ENCODE results near the gene NDFIP2.

The NDFIP2 gene

GRCh38 chr13:79485014-79485811, 4.3 kb downstream of the NDFIP2 start:
- H3K27me3 ChIP-seq (ENCODE audit: control insufficient read depth, insufficient read depth, low read length): peaks cover 2% of the 10 kb centered on the region
- no peaks in the 10 kb centered on the region for H3K9me3 ChIP-seq (ENCODE audit: control insufficient read depth, insufficient read depth, low read length)
- no peaks in the 10 kb centered on the region for H3K4me1 ChIP-seq (ENCODE audit: control insufficient read depth, insufficient read depth, low read length)
- H3K9ac ChIP-seq (ENCODE audit: low read depth, low read length): no peak overlapping the region
- H3K36me3 ChIP-seq (ENCODE audit: control insufficient read depth, insufficient read depth, low read length): no peaks in the 10 kb centered on the region
- no peak overlapping the region for H3K4me3 ChIP-seq (ENCODE audit: low read depth, low read length)

GRCh38 chr13:79486433-79487188, 5.7 kb downstream of the NDFIP2 start:
- Histone ChIP-seq H3K4me1 (ENCODE audit: control insufficient read depth, insufficient read depth, low read length) (peaks cover 2% of the 10 kb centered on the region), H3K9ac (ENCODE audit: low read depth, low read length) (no peak overlapping the region), H3K9me3 (ENCODE audit: control insufficient read depth, insufficient read depth, low read length) (no peaks in the 10 kb centered on the region), H3K4me3 (ENCODE audit: low read depth, low read length) (no peak overlapping the region), H3K27me3 (ENCODE audit: control insufficient read depth, insufficient read depth, low read length) (no peaks in the 10 kb centered on the region), H3K36me3 (ENCODE audit: control insufficient read depth, insufficient read depth, low read length) (no peaks in the 10 kb centered on the region)

DNA sequence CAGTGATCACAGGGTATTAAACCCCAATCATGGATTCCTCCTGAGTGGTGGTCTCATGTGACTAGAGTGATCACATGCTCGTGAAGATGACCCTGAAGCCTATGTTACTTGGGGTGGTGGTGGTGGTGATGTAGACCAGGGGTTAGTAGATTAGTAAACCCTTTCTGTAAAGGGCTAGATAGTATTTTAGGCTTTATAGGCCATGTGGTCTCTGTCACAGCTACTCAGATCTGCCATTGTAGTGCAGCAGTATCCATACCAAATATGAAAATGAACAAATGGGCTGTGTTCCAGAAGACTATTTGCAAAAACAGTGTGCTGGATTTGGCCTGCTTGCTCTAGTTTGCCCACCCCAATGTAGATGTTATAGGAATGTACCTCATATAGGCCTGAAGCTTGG, 9.4 kb downstream of the NDFIP2 start:
- no peak overlapping the region for H3K4me3 ChIP-seq (ENCODE audit: low read depth, low read length)
- no peaks in the 10 kb centered on the region for H3K36me3 ChIP-seq (ENCODE audit: control insufficient read depth, insufficient read depth, low read length)
- H3K4me1 ChIP-seq (ENCODE audit: control insufficient read depth, insufficient read depth, low read length): peaks cover 2% of the 10 kb centered on the region
- H3K9me3 ChIP-seq (ENCODE audit: control insufficient read depth, insufficient read depth, low read length): no peaks in the 10 kb centered on the region
- H3K27me3 ChIP-seq (ENCODE audit: control insufficient read depth, insufficient read depth, low read length): no peaks in the 10 kb centered on the region
- no peak overlapping the region for H3K9ac ChIP-seq (ENCODE audit: low read depth, low read length)

DNA sequence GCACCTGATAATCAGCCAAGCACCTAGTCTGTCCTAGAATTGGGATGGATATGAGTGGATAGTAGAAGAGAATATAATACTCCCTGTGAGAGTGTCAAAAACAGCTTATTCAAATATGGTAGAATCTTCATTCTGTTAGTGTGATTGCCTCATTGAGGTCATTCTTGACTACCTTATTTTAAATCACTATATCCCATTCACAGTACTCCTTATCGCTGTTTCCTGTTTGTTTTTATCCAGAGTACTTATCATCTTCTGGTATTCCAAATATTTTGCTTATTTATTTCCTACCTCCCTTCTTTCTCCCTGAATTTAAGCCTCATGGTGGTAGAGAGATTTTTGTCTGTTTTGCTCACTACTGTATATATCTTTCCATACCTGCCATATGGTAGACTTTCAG, 9.9 kb downstream of the NDFIP2 start:
- Histone ChIP-seq H3K4me3 (ENCODE audit: low read depth, low read length) (no peak overlapping the region), H3K9me3 (ENCODE audit: control insufficient read depth, insufficient read depth, low read length) (no peaks in the 10 kb centered on the region), H3K36me3 (ENCODE audit: control insufficient read depth, insufficient read depth, low read length) (no peaks in the 10 kb centered on the region), H3K27me3 (ENCODE audit: control insufficient read depth, insufficient read depth, low read length) (no peaks in the 10 kb centered on the region), H3K4me1 (ENCODE audit: control insufficient read depth, insufficient read depth, low read length) (peaks cover 2% of the 10 kb centered on the region), H3K9ac (ENCODE audit: low read depth, low read length) (no peak overlapping the region)

DNA sequence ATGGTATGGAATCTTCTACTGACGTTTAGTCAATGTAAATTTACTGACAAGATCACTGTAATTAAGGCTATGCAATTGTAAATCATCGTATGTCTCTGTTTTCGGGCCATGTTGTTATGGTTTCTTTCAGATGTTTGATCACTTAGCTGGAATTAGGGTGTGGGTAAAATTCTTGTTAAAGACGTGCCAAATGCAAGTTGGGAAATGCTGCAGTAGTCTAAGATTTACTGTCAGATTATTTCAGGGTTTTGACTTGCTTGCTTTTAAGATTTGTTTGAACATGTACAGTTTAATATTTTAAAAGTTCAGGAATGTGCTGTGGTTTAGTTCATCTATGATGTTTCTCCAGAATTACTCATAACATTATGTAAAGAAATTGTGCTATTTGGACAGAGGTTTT, 10.8 kb downstream of the NDFIP2 start:
- H3K4me3 ChIP-seq (ENCODE audit: low read depth, low read length): no peak overlapping the region

GRCh38 chr13:79492313-79492798, 11.4 kb downstream of the NDFIP2 start:
- no peaks in the 10 kb centered on the region for H3K36me3 ChIP-seq (ENCODE audit: control insufficient read depth, insufficient read depth, low read length)
- no peaks in the 10 kb centered on the region for H3K9me3 ChIP-seq (ENCODE audit: control insufficient read depth, insufficient read depth, low read length)
- peaks cover 2% of the 10 kb centered on the region for H3K4me1 ChIP-seq (ENCODE audit: control insufficient read depth, insufficient read depth, low read length)
- H3K4me3 ChIP-seq (ENCODE audit: low read depth, low read length): no peak overlapping the region
- no peak overlapping the region for H3K9ac ChIP-seq (ENCODE audit: low read depth, low read length)
- H3K27me3 ChIP-seq (ENCODE audit: control insufficient read depth, insufficient read depth, low read length): no peaks in the 10 kb centered on the region

More for the DNA sequence above, 10.8 kb downstream of the NDFIP2 start:
- H3K9me3 ChIP-seq (ENCODE audit: control insufficient read depth, insufficient read depth, low read length): no peaks in the 10 kb centered on the region
- H3K9ac ChIP-seq (ENCODE audit: low read depth, low read length): no peak overlapping the region
- H3K36me3 ChIP-seq (ENCODE audit: control insufficient read depth, insufficient read depth, low read length): no peaks in the 10 kb centered on the region
- H3K4me1 ChIP-seq (ENCODE audit: control insufficient read depth, insufficient read depth, low read length): peaks cover 2% of the 10 kb centered on the region
- H3K27me3 ChIP-seq (ENCODE audit: control insufficient read depth, insufficient read depth, low read length): no peaks in the 10 kb centered on the region

GRCh38 chr13:79492918-79493594, 12.1 kb downstream of the NDFIP2 start:
- H3K9ac ChIP-seq (ENCODE audit: low read depth, low read length): no peak overlapping the region
- H3K36me3 ChIP-seq (ENCODE audit: control insufficient read depth, insufficient read depth, low read length): no peaks in the 10 kb centered on the region
- peaks cover 2% of the 10 kb centered on the region for H3K4me1 ChIP-seq (ENCODE audit: control insufficient read depth, insufficient read depth, low read length)
- H3K4me3 ChIP-seq (ENCODE audit: low read depth, low read length): no peak overlapping the region
- no peaks in the 10 kb centered on the region for H3K9me3 ChIP-seq (ENCODE audit: control insufficient read depth, insufficient read depth, low read length)
- H3K27me3 ChIP-seq (ENCODE audit: control insufficient read depth, insufficient read depth, low read length): no peaks in the 10 kb centered on the region

DNA sequence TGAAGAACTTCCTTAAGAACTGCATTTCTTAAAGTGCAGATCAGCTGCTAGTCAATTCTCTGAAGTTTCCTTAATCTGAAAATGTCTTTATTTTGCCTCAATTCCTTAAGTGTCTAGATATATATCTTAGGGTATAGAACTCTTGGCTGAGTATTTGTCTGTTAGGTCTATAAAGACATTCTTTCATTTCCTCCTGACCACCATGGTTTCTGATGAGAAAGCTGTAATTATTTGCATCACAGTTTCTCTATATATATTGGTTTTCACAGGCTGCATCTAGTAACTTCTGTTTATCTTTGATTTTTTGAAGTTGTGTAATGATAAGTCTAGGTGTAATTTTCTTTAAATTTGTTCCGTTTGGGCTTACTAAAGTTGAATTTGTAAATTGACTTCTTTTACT, 15.2 kb downstream of the NDFIP2 start:
- H3K4me1 ChIP-seq (ENCODE audit: control insufficient read depth, insufficient read depth, low read length): no peaks in the 10 kb centered on the region
- H3K9me3 ChIP-seq (ENCODE audit: control insufficient read depth, insufficient read depth, low read length): no peaks in the 10 kb centered on the region
- no peak overlapping the region for H3K4me3 ChIP-seq (ENCODE audit: low read depth, low read length)
- H3K27me3 ChIP-seq (ENCODE audit: control insufficient read depth, insufficient read depth, low read length): no peaks in the 10 kb centered on the region
- H3K36me3 ChIP-seq (ENCODE audit: control insufficient read depth, insufficient read depth, low read length): no peaks in the 10 kb centered on the region
- H3K9ac ChIP-seq (ENCODE audit: low read depth, low read length): no peak overlapping the region

DNA sequence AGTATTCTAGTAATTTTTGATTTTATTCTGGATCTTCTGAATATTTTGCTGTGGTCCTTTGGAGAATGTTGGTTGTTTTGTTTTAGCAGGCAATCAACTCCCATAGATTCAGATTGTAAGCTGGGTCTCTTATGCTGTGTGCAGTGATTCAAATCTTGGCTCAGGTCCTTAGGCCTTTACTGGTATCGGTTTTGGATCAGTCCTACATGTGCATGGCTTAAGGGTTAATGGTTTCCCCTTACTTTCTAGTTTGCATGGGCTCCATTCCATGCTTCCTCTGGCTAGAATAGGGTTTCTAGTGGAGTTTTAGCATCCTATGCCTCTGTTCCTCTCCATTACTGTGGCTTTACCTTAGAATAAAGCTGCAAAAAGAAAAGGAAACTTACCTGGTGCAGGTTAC, 16.1 kb downstream of the NDFIP2 start:
- no peak overlapping the region for H3K9ac ChIP-seq (ENCODE audit: low read depth, low read length)
- no peaks in the 10 kb centered on the region for H3K36me3 ChIP-seq (ENCODE audit: control insufficient read depth, insufficient read depth, low read length)
- no peak overlapping the region for H3K4me3 ChIP-seq (ENCODE audit: low read depth, low read length)
- no peaks in the 10 kb centered on the region for H3K27me3 ChIP-seq (ENCODE audit: control insufficient read depth, insufficient read depth, low read length)
- no peaks in the 10 kb centered on the region for H3K4me1 ChIP-seq (ENCODE audit: control insufficient read depth, insufficient read depth, low read length)
- no peaks in the 10 kb centered on the region for H3K9me3 ChIP-seq (ENCODE audit: control insufficient read depth, insufficient read depth, low read length)

DNA sequence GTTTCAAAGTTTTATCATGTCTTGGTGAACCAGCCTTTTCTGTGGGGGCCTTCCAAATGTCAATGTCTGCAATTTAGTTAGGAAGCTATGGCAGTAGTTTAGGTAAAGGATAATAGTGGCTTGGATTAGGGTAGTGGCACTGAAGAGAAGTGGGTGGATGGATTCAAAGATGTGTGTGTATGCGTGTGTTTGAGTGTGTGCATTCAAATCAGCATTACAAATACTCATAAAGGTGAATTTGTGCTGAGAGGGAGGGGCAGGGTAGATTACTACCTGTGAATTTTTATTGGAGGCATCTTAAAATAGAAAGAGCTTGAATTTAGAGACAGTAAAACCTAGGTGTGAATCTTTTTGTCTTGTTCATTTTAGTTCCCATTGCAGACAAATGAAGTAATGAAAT, 16.9 kb downstream of the NDFIP2 start:
- no peaks in the 10 kb centered on the region for H3K36me3 ChIP-seq (ENCODE audit: control insufficient read depth, insufficient read depth, low read length)
- H3K27me3 ChIP-seq (ENCODE audit: control insufficient read depth, insufficient read depth, low read length): no peaks in the 10 kb centered on the region
- H3K9me3 ChIP-seq (ENCODE audit: control insufficient read depth, insufficient read depth, low read length): no peaks in the 10 kb centered on the region
- H3K9ac ChIP-seq (ENCODE audit: low read depth, low read length): no peak overlapping the region
- no peak overlapping the region for H3K4me3 ChIP-seq (ENCODE audit: low read depth, low read length)
- no peaks in the 10 kb centered on the region for H3K4me1 ChIP-seq (ENCODE audit: control insufficient read depth, insufficient read depth, low read length)

DNA sequence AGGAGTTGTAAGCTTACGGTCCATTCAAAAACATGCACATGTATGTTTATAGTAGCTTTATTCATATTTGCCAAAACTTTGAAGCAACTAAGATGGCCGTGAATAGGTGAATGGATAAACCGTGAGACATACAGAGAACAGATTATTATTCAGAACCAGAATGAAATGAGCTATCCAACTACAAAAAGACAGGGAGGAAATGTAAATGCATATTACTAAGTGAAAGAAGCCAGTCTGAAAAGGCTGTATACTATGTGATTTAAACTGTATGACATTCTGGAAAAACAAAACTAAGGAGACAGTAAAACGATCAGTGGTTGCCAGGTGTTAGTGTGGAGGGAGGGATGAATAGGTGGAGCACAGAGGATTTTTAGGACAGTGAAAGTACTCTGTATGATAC, 19.9 kb downstream of the NDFIP2 start:
- Histone ChIP-seq H3K9ac (ENCODE audit: low read depth, low read length) (no peak overlapping the region), H3K4me1 (ENCODE audit: control insufficient read depth, insufficient read depth, low read length) (no peaks in the 10 kb centered on the region), H3K27me3 (ENCODE audit: control insufficient read depth, insufficient read depth, low read length) (no peaks in the 10 kb centered on the region), H3K9me3 (ENCODE audit: control insufficient read depth, insufficient read depth, low read length) (no peaks in the 10 kb centered on the region), H3K4me3 (ENCODE audit: low read depth, low read length) (no peak overlapping the region), H3K36me3 (ENCODE audit: control insufficient read depth, insufficient read depth, low read length) (no peaks in the 10 kb centered on the region)

Measured in iPS-15b (cell line).